ENCODE results near the gene ISX. TPM values are rescaled to one million over a fixed set of nuclear protein-coding genes. Genes with fewer than 3 reads are reported as not detected.

Gene ISX
- total RNA-seq, 1 donor from 2014 or later: not detected

GRCh38 chr22:35119494-35119893, 53.5 kb downstream of the ISX start:
- no peak overlapping the region for H3K27ac ChIP-seq
- no peak overlapping the region for H3K4me3 ChIP-seq
- no peaks in the 10 kb centered on the region for H3K4me1 ChIP-seq
- H3K36me3 ChIP-seq: no peaks in the 10 kb centered on the region
- peaks cover 4% of the 10 kb centered on the region for H3K27me3 ChIP-seq
- TF ChIP-seq, protein P1, sequence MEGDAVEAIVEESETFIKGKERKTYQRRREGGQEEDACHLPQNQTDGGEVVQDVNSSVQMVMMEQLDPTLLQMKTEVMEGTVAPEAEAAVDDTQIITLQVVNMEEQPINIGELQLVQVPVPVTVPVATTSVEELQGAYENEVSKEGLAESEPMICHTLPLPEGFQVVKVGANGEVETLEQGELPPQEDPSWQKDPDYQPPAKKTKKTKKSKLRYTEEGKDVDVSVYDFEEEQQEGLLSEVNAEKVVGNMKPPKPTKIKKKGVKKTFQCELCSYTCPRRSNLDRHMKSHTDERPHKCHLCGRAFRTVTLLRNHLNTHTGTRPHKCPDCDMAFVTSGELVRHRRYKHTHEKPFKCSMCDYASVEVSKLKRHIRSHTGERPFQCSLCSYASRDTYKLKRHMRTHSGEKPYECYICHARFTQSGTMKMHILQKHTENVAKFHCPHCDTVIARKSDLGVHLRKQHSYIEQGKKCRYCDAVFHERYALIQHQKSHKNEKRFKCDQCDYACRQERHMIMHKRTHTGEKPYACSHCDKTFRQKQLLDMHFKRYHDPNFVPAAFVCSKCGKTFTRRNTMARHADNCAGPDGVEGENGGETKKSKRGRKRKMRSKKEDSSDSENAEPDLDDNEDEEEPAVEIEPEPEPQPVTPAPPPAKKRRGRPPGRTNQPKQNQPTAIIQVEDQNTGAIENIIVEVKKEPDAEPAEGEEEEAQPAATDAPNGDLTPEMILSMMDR (IDR thresholded peaks at IDR 0.05): no peak
- intact Hi-C loops (cut with DNase I): no loop called here
- DNase-seq: no peak
- ATAC-seq: no peak
- no peaks in the 10 kb centered on the region for H3K9me3 ChIP-seq

DNA sequence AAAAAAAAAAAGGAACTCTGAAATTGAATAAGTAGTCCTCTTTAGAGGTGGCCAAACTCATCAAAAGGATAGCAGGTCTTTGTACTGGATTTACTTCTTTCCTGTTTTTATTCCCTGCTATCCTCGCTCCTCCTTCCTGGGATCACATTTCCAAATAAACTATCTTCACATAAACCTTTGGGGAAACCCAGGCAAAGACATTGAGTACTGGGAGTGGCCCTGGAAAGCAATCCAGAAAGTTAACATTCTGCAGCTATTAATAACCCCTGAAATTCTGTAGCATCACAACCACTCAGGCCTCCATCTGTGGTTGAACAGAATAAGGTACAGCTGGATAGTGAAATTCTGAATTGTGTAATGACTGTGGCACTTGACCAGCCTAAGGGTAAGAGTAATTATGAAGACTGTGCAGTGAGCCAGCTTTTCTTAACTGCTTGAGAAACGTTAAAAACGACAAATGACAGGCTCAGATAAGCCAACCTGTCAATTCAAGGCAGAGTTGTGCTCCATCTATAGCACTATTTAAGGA, 58.8 kb downstream of the ISX start:
- TF ChIP-seq, protein P1 (IDR thresholded peaks at IDR 0.05): no peak
- H3K27me3 ChIP-seq: no peaks in the 10 kb centered on the region
- H3K9me3 ChIP-seq: no peaks in the 10 kb centered on the region
- H3K4me1 ChIP-seq: no peaks in the 10 kb centered on the region
- ATAC-seq: peak; percentile 45
- H3K4me3 ChIP-seq: no peak overlapping the region
- H3K36me3 ChIP-seq: no peaks in the 10 kb centered on the region
- no peak for DNase-seq
- intact Hi-C loops (cut with DNase I): no loop called here
- no peak overlapping the region for H3K27ac ChIP-seq

- H3K4me3 ChIP-seq: no peak overlapping the region
- H3K4me1 ChIP-seq: no peaks in the 10 kb centered on the region
- ATAC-seq (no peak), DNase-seq (no peak)
- intact Hi-C loops (cut with DNase I): no loop called here
- H3K27ac ChIP-seq: no peak overlapping the region
- H3K27me3 ChIP-seq: peaks cover 7% of the 10 kb centered on the region
- H3K9me3 ChIP-seq: no peaks in the 10 kb centered on the region
- no peaks in the 10 kb centered on the region for H3K36me3 ChIP-seq
- TF ChIP-seq, protein P1 (IDR thresholded peaks at IDR 0.05): no peak
Measured at GRCh38 chr22:35126993-35127392, 61.0 kb downstream of the ISX start.

DNA sequence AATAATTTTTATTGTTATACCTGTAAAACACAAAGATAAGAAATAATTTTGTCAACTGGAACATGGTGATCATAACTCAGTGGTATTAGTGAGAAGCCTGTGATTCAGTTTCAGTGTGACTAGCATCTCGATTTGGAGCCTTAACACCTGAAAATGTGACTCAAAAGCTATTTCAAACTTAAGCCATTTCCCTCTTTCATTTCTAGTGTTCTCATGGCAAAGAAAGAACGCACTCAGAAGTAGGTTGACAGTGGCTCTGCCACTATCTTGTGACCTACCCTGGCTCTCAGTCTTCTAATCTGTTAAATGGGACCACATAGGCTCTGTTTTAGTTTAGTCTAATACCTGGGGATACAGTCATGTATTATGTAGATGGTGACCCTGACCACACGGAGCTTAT, 62.7 kb downstream of the ISX start:
- DNase-seq: no peak
- ATAC-seq: no peak
- Histone ChIP-seq H3K36me3 (no peaks in the 10 kb centered on the region), H3K9me3 (no peaks in the 10 kb centered on the region), H3K27me3 (peaks cover 14% of the 10 kb centered on the region), H3K4me3 (no peak overlapping the region), H3K27ac (no peak overlapping the region), H3K4me1 (no peaks in the 10 kb centered on the region)
- intact Hi-C loops (cut with DNase I): no loop called here
- TF ChIP-seq, protein P1 (IDR thresholded peaks at IDR 0.05): no peak

- peaks cover 30% of the 10 kb centered on the region for H3K27me3 ChIP-seq
- TF ChIP-seq, protein P1 (IDR thresholded peaks at IDR 0.05): no peak
Measured at GRCh38 chr22:35131525-35132000, 65.6 kb downstream of the ISX start.

DNA sequence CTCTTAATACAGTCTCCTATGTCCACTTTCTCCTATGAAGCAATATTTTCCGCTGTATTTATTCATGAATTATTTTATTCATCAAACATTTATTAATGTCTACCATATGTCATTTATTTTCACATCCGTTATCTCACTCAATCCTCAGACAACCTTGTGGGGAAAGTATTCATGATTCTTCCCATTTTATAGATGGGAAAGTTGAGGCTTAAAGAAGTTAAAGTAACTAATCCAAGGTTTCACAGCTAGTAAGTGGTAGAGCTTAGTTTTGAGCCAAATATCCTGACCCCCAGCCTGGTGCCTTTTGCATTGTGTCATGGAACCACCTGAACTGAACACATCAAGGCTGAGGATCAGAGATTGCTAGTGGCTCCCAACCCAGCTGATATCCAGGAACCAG, 66.6 kb downstream of the ISX start:
- Histone ChIP-seq H3K27me3 (peaks cover 30% of the 10 kb centered on the region), H3K9me3 (no peaks in the 10 kb centered on the region), H3K27ac (no peak overlapping the region), H3K36me3 (no peaks in the 10 kb centered on the region), H3K4me3 (no peak overlapping the region), H3K4me1 (no peaks in the 10 kb centered on the region)
- ATAC-seq: no peak
- intact Hi-C loops (cut with DNase I): no loop called here
- DNase-seq: no peak
- TF ChIP-seq, protein P1 (IDR thresholded peaks at IDR 0.05): no peak

More at GRCh38 chr22:35131525-35132000, 65.6 kb downstream of the ISX start:
- intact Hi-C loops (cut with DNase I): no loop called here
- ATAC-seq (no peak), DNase-seq (no peak)
- Histone ChIP-seq H3K36me3 (no peaks in the 10 kb centered on the region), H3K27ac (no peak overlapping the region), H3K9me3 (no peaks in the 10 kb centered on the region), H3K4me1 (no peaks in the 10 kb centered on the region), H3K4me3 (no peak overlapping the region)
